Caco-2 (cell line): ENCODE results near the gene ELFN1. TPM values are rescaled to one million over a fixed set of nuclear protein-coding genes. Genes with fewer than 3 reads are reported as not detected.

Source experiments
- BruUV-seq: library from RNA; stranded (reverse); fragments of 400-500 nt; replicated peaks from 2 replicates; lab custom pipeline; 2021; lab: Mats Ljungman, UMichigan
- CTCF ChIA-PET: fragments of 300-600 bp; sonication (Branson Sonifier 250); formaldehyde crosslinking; loops from one replicate; lab custom pipeline; 2022; ENCODE audit warnings: antibody characterized with exemption; lab: Charles Lee
- POLR2A ChIA-PET: fragments of 300-600 bp; sonication (Branson Sonifier 250); formaldehyde crosslinking; loops from one replicate; lab custom pipeline; 2022; ENCODE audit warnings: antibody characterized with exemption; lab: Charles Lee
- DNase-seq, 2 experiments: peaks; one replicate each; pipeline versions ENCODE4 v3.0.0 to v3.0.0-alpha.2; 2020 to 2022
- H3K27me3 ChIP-seq: replicated peaks from 2 replicates; pipeline ENCODE4 v1.6.0; 2011; ENCODE audit warnings: low read length; ENCODE audit not compliant: control insufficient read depth, insufficient read depth
- H3K36me3 ChIP-seq: 2 replicates; pipeline ENCODE4 v1.5.1; 2011; ENCODE audit warnings: low read length; ENCODE audit not compliant: control insufficient read depth, insufficient read depth
- H3K4me1 ChIP-seq: fragments of 250-450 bp; sonication (Bioruptor Pico); 2 replicates; pipeline ENCODE4 v1.5.1; 2020; ENCODE audit warnings: mild to moderate bottlenecking
- H3K4me3 ChIP-seq: 2 replicates; pipeline ENCODE4 v1.5.1; 2011; ENCODE audit warnings: low read depth, mild to moderate bottlenecking, control low read depth, low read length
- H3K9me3 ChIP-seq: fragments of 250-450 bp; sonication (Bioruptor Pico); 2 replicates; pipeline ENCODE4 v1.5.1; 2020; ENCODE audit warnings: mild to moderate bottlenecking, moderate library complexity
- H3K27ac Mint-ChIP-seq: one replicate; pipeline ENCODE4 v1.8.0; 2022; ENCODE audit warnings: mixed read lengths; ENCODE audit not compliant: unreplicated experiment
- H3K27me3 Mint-ChIP-seq: one replicate; pipeline ENCODE4 v1.8.0; 2022; ENCODE audit warnings: mixed read lengths; ENCODE audit not compliant: insufficient read depth, unreplicated experiment
- H3K36me3 Mint-ChIP-seq: one replicate; pipeline ENCODE4 v1.8.0; 2022; ENCODE audit warnings: mild to moderate bottlenecking, mixed read lengths; ENCODE audit not compliant: insufficient read depth, unreplicated experiment
- H3K4me1 Mint-ChIP-seq: one replicate; pipeline ENCODE4 v1.8.0; 2022; ENCODE audit warnings: low read depth, mixed read lengths; ENCODE audit not compliant: unreplicated experiment
- H3K4me3 Mint-ChIP-seq: one replicate; pipeline ENCODE4 v1.8.0; 2022; ENCODE audit warnings: mild to moderate bottlenecking, moderate library complexity, mixed read lengths; ENCODE audit not compliant: unreplicated experiment
- H3K9me3 Mint-ChIP-seq: one replicate; pipeline ENCODE4 v1.8.0; 2022; ENCODE audit warnings: mixed read lengths; ENCODE audit not compliant: unreplicated experiment
- CTCF ChIP-seq, 2 experiments: fragments of 200-600 bp in 1 of 2; IDR thresholded peaks; 1 replicate in 1 of 2; 2 replicates in 1 of 2; pipeline versions ENCODE4 v1.5.1 to v1.8.0; 2011 to 2022; ENCODE audit warnings: antibody characterized with exemption in 1 of 2, control low read depth in 1 of 2, inconsistent platforms in 1 of 2, low read depth in 1 of 2, low read length in 1 of 2, mild to moderate bottlenecking in 1 of 2, moderate library complexity in 1 of 2; ENCODE audit not compliant: insufficient read depth in 1 of 2, severe bottlenecking in 1 of 2, unreplicated experiment in 1 of 2
- intact Hi-C: fragments of 100-400 bp; cut with micrococcal nuclease; formaldehyde crosslinking; loops from one replicate; pipeline ENCODE4 v1.10.0; 2022; ENCODE audit not compliant: unreplicated experiment
- total RNA-seq: library from RNA; stranded (reverse); gene quantifications from 2 replicates; pipeline ENCODE4 v1.2.3, GENCODE V29; 2022

Gene ELFN1
- total RNA-seq, 1 experiment from 2014 or later = 2.3 TPM

- no peak overlapping the region for H3K27ac Mint-ChIP-seq
- Histone ChIP-seq H3K4me1 (no peaks in the 10 kb centered on the region), H3K9me3 (peaks cover 17% of the 10 kb centered on the region), H3K27me3 (no peaks in the 10 kb centered on the region), H3K4me3 (no peak overlapping the region), H3K36me3 (no peaks in the 10 kb centered on the region)
- POLR2A ChIA-PET = no interaction called here
- H3K4me1 Mint-ChIP-seq = no peaks in the 10 kb centered on the region
- DNase-seq = no peak
- no peak overlapping the region for H3K4me3 Mint-ChIP-seq
- CTCF ChIA-PET = no interaction called here
- H3K36me3 Mint-ChIP-seq = no peaks in the 10 kb centered on the region
- H3K9me3 Mint-ChIP-seq = peaks cover 37% of the 10 kb centered on the region
- intact Hi-C loops = no loop called here
- TF ChIP-seq CTCF (IDR thresholded peaks at IDR 0.05; ENCODE audit: insufficient read depth in 1 of 2, low read depth in 1 of 2, low read length in 1 of 2, severe bottlenecking in 1 of 2, unreplicated experiment in 1 of 2) = peak in 1 of 2 experiments; percentile 10
- BruUV-seq = no TSS peak
- H3K27me3 Mint-ChIP-seq = peaks cover 4% of the 10 kb centered on the region
These were observed 124.9 kb downstream of the ELFN1 start for GRCh38 chr7:1794888-1795542.

Other genes with a start within 250 kb of the ELFN1 start
- gene MICALL2, start 210.8 kb upstream of the ELFN1 start, total RNA-seq = 14.7 and 15.4 TPM in 2 replicates
- gene INTS1, start 165.9 kb upstream of the ELFN1 start, total RNA-seq = 122 and 124 TPM in 2 replicates
- gene MAFK, start 139.6 kb upstream of the ELFN1 start, total RNA-seq = 30.0 and 33.3 TPM in 2 replicates
- 16.5 and 22.0 TPM in 2 replicates for gene TMEM184A, start 114.1 kb upstream of the ELFN1 start, total RNA-seq
- 35.1 and 38.1 TPM in 2 replicates for gene PSMG3, start 100.2 kb upstream of the ELFN1 start, total RNA-seq